ENCODE results near the gene IGFBP5. TPM values are rescaled to one million over a fixed set of nuclear protein-coding genes. Genes with fewer than 3 reads are reported as not detected.

IGFBP5 gene
- total and polyA plus RNA-seq, 9 of the 15 experiments (the other 6 are each of a cell fraction or from before 2014, with no cell fraction given) = 0.01 to 1.9 (median 0.03) TPM; not detected in 6

DNA sequence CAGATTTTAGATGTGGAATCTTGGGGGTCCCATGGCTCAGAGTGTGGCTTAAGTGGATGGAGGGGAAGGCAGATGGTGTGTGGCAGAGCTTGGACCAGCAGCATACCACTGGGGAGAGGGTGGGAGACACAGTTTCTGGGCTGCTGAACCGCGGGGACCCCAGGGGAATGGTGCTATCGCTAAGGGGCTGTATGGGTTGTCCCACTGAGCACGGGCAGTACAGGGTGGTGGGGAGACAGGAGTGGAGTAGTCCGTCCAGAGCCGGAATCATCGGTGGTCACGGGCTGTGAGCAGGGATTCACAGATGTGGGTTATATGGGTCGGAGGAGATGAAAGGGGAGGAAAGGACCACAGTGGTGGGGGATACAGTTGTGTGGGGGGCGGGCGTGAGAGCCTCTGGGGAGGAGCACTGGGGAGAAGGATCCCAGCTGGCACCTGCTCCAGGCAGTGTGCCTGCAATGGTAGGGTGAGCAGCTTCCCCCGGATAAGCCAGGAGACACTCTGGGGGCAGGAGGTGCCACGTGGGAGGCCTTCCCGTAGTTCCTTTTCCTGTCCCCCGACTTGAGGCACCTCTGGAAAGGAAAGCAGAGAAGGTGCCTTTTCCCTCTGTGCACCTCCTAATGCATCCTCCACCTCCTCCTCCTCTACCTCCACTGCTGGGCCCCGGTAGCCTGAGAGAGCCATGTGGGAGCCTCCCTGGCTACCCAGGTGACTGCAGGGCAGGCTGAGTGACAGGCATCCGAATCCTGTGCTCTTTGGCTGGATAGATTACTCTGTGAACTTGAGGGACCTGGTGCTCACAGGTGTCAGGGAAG, 24.9 kb downstream of the IGFBP5 start:
- H3K9me1 ChIP-seq (ENCODE audit: control insufficient read depth, insufficient read depth, low read length) = no peaks in the 10 kb centered on the region
- H3K27ac ChIP-seq (ENCODE audit: extremely low read depth, low read depth, low read length) = no peak overlapping the region
- no peak for ATAC-seq
- BruUV-seq (replicated peaks) = no TSS peak
- DNase-seq (ENCODE audit: extremely low read depth in 1 of 4, low spot score in 3 of 4) = no peak
- no peak overlapping the region for H3K4me2 ChIP-seq (ENCODE audit: insufficient read depth, low read length)
- no peaks in the 10 kb centered on the region for H3K9me3 ChIP-seq (replicated peaks; ENCODE audit: control insufficient read depth, insufficient read depth, low read depth, low read length)
- intact Hi-C loops (cut with micrococcal nuclease) (no loop called here), in situ Hi-C loops (cut with MboI) (loop anchor here (25.0 kb wide), 1 partner anchor 458 kb away; no protein-coding TSS in a partner anchor)
- ChIA-PET POLR2A (no interaction called here), CTCF (ENCODE audit: low intra/inter-chr PET ratio) (no interaction called here)
- H3K27me3 ChIP-seq (ENCODE audit: control insufficient read depth in 2 of 2, insufficient read depth in 2 of 2, low read length in 2 of 2) = peaks cover 4 to 52% of the 10 kb centered on the region in 2 experiments; a peak in 3 of 5 replicates
- no peak overlapping the region for H3K4me3 ChIP-seq
- 8% methylated on average over 6 of the region's 17 CpGs for WGBS (ENCODE audit: insufficient coverage, low coverage, missing lambda C conversion rate)
- no peaks in the 10 kb centered on the region for H3K79me2 ChIP-seq (ENCODE audit: control insufficient read depth, insufficient read depth, low read length)
- H3K4me1 ChIP-seq (replicated peaks in 1 of 2; ENCODE audit: control insufficient read depth in 2 of 2, insufficient read depth in 2 of 2, low read length in 2 of 2) = 0 out of 5 replicates have a peak, but pooled peaks cover 0 to 3% of the 10 kb centered on the region in 2 experiments
- no peak for FAIRE-seq
- H4K20me1 ChIP-seq (replicated peaks; ENCODE audit: control insufficient read depth, insufficient read depth, low read length) = no peaks in the 10 kb centered on the region
- H3K9ac ChIP-seq (ENCODE audit: insufficient read depth in 1 of 2, low read depth in 2 of 2, low read length in 2 of 2) = 0 out of 4 replicates have a peak overlapping the region, but pooled peaks of 1 of the 2 experiments have one; percentile 45
- H2AFZ ChIP-seq (ENCODE audit: low read depth, low read length) = no peak overlapping the region
- TF ChIP-seq GATA2 (CRISPR knock-in tag; IDR thresholded peaks at IDR 0.05) (no peak), DACH1 (IDR thresholded peaks at IDR 0.05; ENCODE audit: partially characterized antibody) (no peak), FOXA3 (CRISPR knock-in tag; conservative IDR thresholded peaks at IDR 0.05 in 1 of 2, IDR thresholded peaks at IDR 0.05 in 1 of 2) (no peak), RNF2 (IDR thresholded peaks at IDR 0.05) (no peak), ZNF324 (CRISPR knock-in tag; IDR thresholded peaks at IDR 0.05) (no peak), CEBPG (CRISPR knock-in tag; IDR thresholded peaks at IDR 0.05) (no peak), CEBPG (tag; conservative IDR thresholded peaks at IDR 0.05 in 1 of 2, IDR thresholded peaks at IDR 0.05 in 1 of 2) (no peak)
- H3K36me3 ChIP-seq (ENCODE audit: control insufficient read depth, insufficient read depth, low read length) = no peaks in the 10 kb centered on the region

All from K562 (cell line).